ENCODE data around the gene TUBB3. TPM values are rescaled to one million over a fixed set of nuclear protein-coding genes. Genes with fewer than 3 reads are reported as not detected.

TUBB3 gene
- total RNA-seq, 1 experiment from 2014 or later: 607 TPM

- Histone ChIP-seq H3K27me3 (ENCODE audit: control insufficient read depth, insufficient read depth, low read length) (no peaks in the 10 kb centered on the region), H3K36me3 (replicated peaks; ENCODE audit: control insufficient read depth, insufficient read depth, low read length) (peaks cover 19% of the 10 kb centered on the region)
- peak; percentile 57 for DNase-seq
Observed at GRCh38 chr16:89893642-89894548, 29.2 kb upstream of the TUBB3 start.

GRCh38 chr16:89895482-89896250, 27.5 kb upstream of the TUBB3 start:
- Histone ChIP-seq H3K4me3 (ENCODE audit: insufficient read depth, low read depth, low read length) (no peak overlapping the region), H3K27me3 (ENCODE audit: control insufficient read depth, insufficient read depth, low read length) (no peaks in the 10 kb centered on the region), H3K36me3 (replicated peaks; ENCODE audit: control insufficient read depth, insufficient read depth, low read length) (peaks cover 22% of the 10 kb centered on the region)
- no peak for DNase-seq

More at GRCh38 chr16:89893642-89894548, 29.2 kb upstream of the TUBB3 start:
- H3K4me3 ChIP-seq (ENCODE audit: insufficient read depth, low read depth, low read length): no peak overlapping the region

GRCh38 chr16:89897204-89897603, 25.9 kb upstream of the TUBB3 start:
- Histone ChIP-seq H3K4me3 (ENCODE audit: insufficient read depth, low read depth, low read length) (no peak overlapping the region), H3K36me3 (replicated peaks; ENCODE audit: control insufficient read depth, insufficient read depth, low read length) (peaks cover 20% of the 10 kb centered on the region), H3K27me3 (ENCODE audit: control insufficient read depth, insufficient read depth, low read length) (no peaks in the 10 kb centered on the region)
- no peak for DNase-seq

- Histone ChIP-seq H3K27me3 (ENCODE audit: control insufficient read depth, insufficient read depth, low read length) (no peaks in the 10 kb centered on the region), H3K4me3 (ENCODE audit: insufficient read depth, low read depth, low read length) (no peak overlapping the region), H3K36me3 (replicated peaks; ENCODE audit: control insufficient read depth, insufficient read depth, low read length) (peaks cover 17% of the 10 kb centered on the region)
- no peak for DNase-seq
Observed at GRCh38 chr16:89898201-89898967, 24.8 kb upstream of the TUBB3 start.

GRCh38 chr16:89899879-89900481, 23.2 kb upstream of the TUBB3 start:
- Histone ChIP-seq H3K36me3 (replicated peaks; ENCODE audit: control insufficient read depth, insufficient read depth, low read length) (peaks cover 17% of the 10 kb centered on the region), H3K4me3 (ENCODE audit: insufficient read depth, low read depth, low read length) (no peak overlapping the region), H3K27me3 (ENCODE audit: control insufficient read depth, insufficient read depth, low read length) (no peaks in the 10 kb centered on the region)
- no peak for DNase-seq

GRCh38 chr16:89900885-89901284, 22.3 kb upstream of the TUBB3 start:
- Histone ChIP-seq H3K27me3 (ENCODE audit: control insufficient read depth, insufficient read depth, low read length) (no peaks in the 10 kb centered on the region), H3K36me3 (replicated peaks; ENCODE audit: control insufficient read depth, insufficient read depth, low read length) (peaks cover 14% of the 10 kb centered on the region)
- no peak for DNase-seq

GRCh38 chr16:89902980-89903379, 20.2 kb upstream of the TUBB3 start:
- H3K27me3 ChIP-seq (ENCODE audit: control insufficient read depth, insufficient read depth, low read length): no peaks in the 10 kb centered on the region
- no peak overlapping the region for H3K4me3 ChIP-seq (ENCODE audit: insufficient read depth, low read depth, low read length)
- DNase-seq: no peak
- H3K36me3 ChIP-seq (replicated peaks; ENCODE audit: control insufficient read depth, insufficient read depth, low read length): peaks cover 14% of the 10 kb centered on the region

More at GRCh38 chr16:89900885-89901284, 22.3 kb upstream of the TUBB3 start:
- no peak overlapping the region for H3K4me3 ChIP-seq (ENCODE audit: insufficient read depth, low read depth, low read length)

- no peak overlapping the region for H3K4me3 ChIP-seq (ENCODE audit: insufficient read depth, low read depth, low read length)
- peaks cover 11% of the 10 kb centered on the region for H3K36me3 ChIP-seq (replicated peaks; ENCODE audit: control insufficient read depth, insufficient read depth, low read length)
- no peaks in the 10 kb centered on the region for H3K27me3 ChIP-seq (ENCODE audit: control insufficient read depth, insufficient read depth, low read length)
- no peak for DNase-seq
Observed at GRCh38 chr16:89903908-89904515, 19.1 kb upstream of the TUBB3 start.

- DNase-seq: no peak
- Histone ChIP-seq H3K4me3 (ENCODE audit: insufficient read depth, low read depth, low read length) (no peak overlapping the region), H3K36me3 (replicated peaks; ENCODE audit: control insufficient read depth, insufficient read depth, low read length) (peaks cover 11% of the 10 kb centered on the region), H3K27me3 (ENCODE audit: control insufficient read depth, insufficient read depth, low read length) (no peaks in the 10 kb centered on the region)
Observed at GRCh38 chr16:89904606-89905510, 18.3 kb upstream of the TUBB3 start.

GRCh38 chr16:89905511-89906139, 17.5 kb upstream of the TUBB3 start:
- no peak for DNase-seq
- no peaks in the 10 kb centered on the region for H3K27me3 ChIP-seq (ENCODE audit: control insufficient read depth, insufficient read depth, low read length)
- H3K36me3 ChIP-seq (replicated peaks; ENCODE audit: control insufficient read depth, insufficient read depth, low read length): peaks cover 8% of the 10 kb centered on the region
- no peak overlapping the region for H3K4me3 ChIP-seq (ENCODE audit: insufficient read depth, low read depth, low read length)

- H3K36me3 ChIP-seq (replicated peaks; ENCODE audit: control insufficient read depth, insufficient read depth, low read length): peaks cover 9% of the 10 kb centered on the region
- no peak overlapping the region for H3K4me3 ChIP-seq (ENCODE audit: insufficient read depth, low read depth, low read length)
- DNase-seq: no peak
- no peaks in the 10 kb centered on the region for H3K27me3 ChIP-seq (ENCODE audit: control insufficient read depth, insufficient read depth, low read length)
Observed at GRCh38 chr16:89906140-89907025, 16.8 kb upstream of the TUBB3 start.
